Right hindlimb (tissue), 1 donor: ENCODE results near the gene NCKAP5.
"Not testable (repeated sequence)": the region's sequence is repeated elsewhere in the genome, so short reads cannot be mapped to it uniquely, and the experiment has no call there.

Source experiments
- DNase-seq: peaks from one replicate; pipeline ENCODE4 v3.0.0-alpha.2; 2018

NCKAP5 gene

GRCh38 chr2:133492719-133493380, 75.4 kb downstream of the NCKAP5 start:
- no peak for DNase-seq

- no peak for DNase-seq
Observed at GRCh38 chr2:133490411-133490980, 77.8 kb downstream of the NCKAP5 start.

- DNase-seq, result no peak
Observed at GRCh38 chr2:133489641-133490410, 78.4 kb downstream of the NCKAP5 start.

- no peak for DNase-seq
Observed at GRCh38 chr2:133489146-133489545, 79.1 kb downstream of the NCKAP5 start.

- no peak for DNase-seq
Observed at GRCh38 chr2:133486771-133487191, 81.5 kb downstream of the NCKAP5 start.

- no peak for DNase-seq
Observed at GRCh38 chr2:133485868-133486267, 82.4 kb downstream of the NCKAP5 start.

- no peak for DNase-seq
Observed at GRCh38 chr2:133484784-133485183, 83.5 kb downstream of the NCKAP5 start.

GRCh38 chr2:133484106-133484505, 84.2 kb downstream of the NCKAP5 start:
- peak; percentile 51 for DNase-seq

GRCh38 chr2:133483181-133483580, 85.1 kb downstream of the NCKAP5 start:
- peak; percentile 42 for DNase-seq

GRCh38 chr2:133480707-133481429, 87.4 kb downstream of the NCKAP5 start:
- DNase-seq, result no peak

GRCh38 chr2:133477616-133477990, 90.7 kb downstream of the NCKAP5 start:
- DNase-seq, result no peak

- no peak for DNase-seq
Observed at GRCh38 chr2:133476931-133477615, 91.2 kb downstream of the NCKAP5 start.

GRCh38 chr2:133476286-133476685, 92.0 kb downstream of the NCKAP5 start:
- DNase-seq, result no peak

GRCh38 chr2:133475610-133476009, 92.7 kb downstream of the NCKAP5 start:
- DNase-seq, result no peak

- not testable (repeated sequence) for DNase-seq
Observed at GRCh38 chr2:133470446-133470845, 97.8 kb downstream of the NCKAP5 start.

GRCh38 chr2:133462811-133463210, 105.5 kb downstream of the NCKAP5 start:
- no peak for DNase-seq

GRCh38 chr2:133461484-133461883, 106.8 kb downstream of the NCKAP5 start:
- DNase-seq, result no peak

- DNase-seq, result no peak
Observed at GRCh38 chr2:133459590-133459989, 108.7 kb downstream of the NCKAP5 start.

- no peak for DNase-seq
Observed at GRCh38 chr2:133458280-133458679, 110.0 kb downstream of the NCKAP5 start.

GRCh38 chr2:133457861-133458260, 110.4 kb downstream of the NCKAP5 start:
- no peak for DNase-seq

GRCh38 chr2:133456971-133457370, 111.3 kb downstream of the NCKAP5 start:
- no peak for DNase-seq

- no peak for DNase-seq
Observed at GRCh38 chr2:133456156-133456555, 112.1 kb downstream of the NCKAP5 start.

- no peak for DNase-seq
Observed at GRCh38 chr2:133453032-133453431, 115.2 kb downstream of the NCKAP5 start.
